NCI-H128 (cell line): ENCODE results near the gene FBLN1.
"Not testable (repeated sequence)": the region's sequence is repeated elsewhere in the genome, so short reads cannot be mapped to it uniquely, and the experiment has no call there.

ENCODE experiments used
- DNase-seq: peaks from one replicate; lab custom pipeline; 2025; ENCODE audit not compliant: unreplicated experiment; lab: John Stamatoyannopoulos, UW

FBLN1 gene

GRCh38 chr22:45525480-45525879 lies 22.8 kb downstream of the FBLN1 start:
- DNase-seq = no peak

GRCh38 chr22:45526281-45526680 lies 23.6 kb downstream of the FBLN1 start:
- DNase-seq = no peak

- DNase-seq = no peak
Observed at GRCh38 chr22:45526768-45527360, 24.2 kb downstream of the FBLN1 start.

- no peak for DNase-seq
Observed at GRCh38 chr22:45527456-45527855, 24.8 kb downstream of the FBLN1 start.

- no peak for DNase-seq
Observed at GRCh38 chr22:45528046-45528445, 25.4 kb downstream of the FBLN1 start.

- DNase-seq = no peak
Observed at GRCh38 chr22:45529105-45529504, 26.4 kb downstream of the FBLN1 start.

- no peak for DNase-seq
Observed at GRCh38 chr22:45529971-45530575, 27.4 kb downstream of the FBLN1 start.

- DNase-seq = no peak
Observed at GRCh38 chr22:45531441-45532234, 29.0 kb downstream of the FBLN1 start.

- DNase-seq = no peak
Observed at GRCh38 chr22:45532235-45532631, 29.6 kb downstream of the FBLN1 start.

- DNase-seq = no peak
Observed at GRCh38 chr22:45533703-45534102, 31.0 kb downstream of the FBLN1 start.

GRCh38 chr22:45534339-45535192 lies 31.9 kb downstream of the FBLN1 start:
- no peak for DNase-seq

GRCh38 chr22:45535290-45535689 lies 32.6 kb downstream of the FBLN1 start:
- DNase-seq = no peak

GRCh38 chr22:45535835-45536234 lies 33.2 kb downstream of the FBLN1 start:
- not testable (repeated sequence) for DNase-seq

GRCh38 chr22:45537734-45538181 lies 35.1 kb downstream of the FBLN1 start:
- peak; percentile 12 for DNase-seq

- DNase-seq = no peak
Observed at GRCh38 chr22:45538281-45538680, 35.6 kb downstream of the FBLN1 start.

- no peak for DNase-seq
Observed at GRCh38 chr22:45540122-45540521, 37.4 kb downstream of the FBLN1 start.

- DNase-seq = no peak
Observed at GRCh38 chr22:45541382-45541979, 38.8 kb downstream of the FBLN1 start.

- no peak for DNase-seq
Observed at GRCh38 chr22:45542001-45542520, 39.4 kb downstream of the FBLN1 start.

GRCh38 chr22:45542736-45543135 lies 40.1 kb downstream of the FBLN1 start:
- not testable (repeated sequence) for DNase-seq

- no peak for DNase-seq
Observed at GRCh38 chr22:45543243-45543642, 40.6 kb downstream of the FBLN1 start.
